Tibial nerve (tissue), 4 donors: ENCODE data around the gene ITGA8. TPM values are rescaled to one million over a fixed set of nuclear protein-coding genes. Genes with fewer than 3 reads are reported as not detected.

ENCODE experiments used
- DNase-seq, 2 donors: peaks; one replicate each; pipeline ENCODE4 v3.0.0-alpha.2; 2019; ENCODE audit warnings: low spot score in 2 of 2
- H3K27ac ChIP-seq, 4 donors: fragments of 200-600 bp; sonication (generic) in 3 of 4; one replicate each; pipeline ENCODE4 v1.5.1; 2017 to 2019; ENCODE audit warnings: mild to moderate bottlenecking in 1 of 4
- H3K27me3 ChIP-seq, 2 donors: fragments of 200-600 bp; sonication (generic) in 1 of 2; one replicate each; pipeline versions ENCODE4 v1.5.1 to v1.6.0; 2017 to 2019
- H3K36me3 ChIP-seq, 3 donors: fragments of 200-600 bp; sonication (generic); one replicate each; pipeline ENCODE4 v1.5.1; 2018 to 2019
- H3K4me1 ChIP-seq, 4 donors: fragments of 200-600 bp; sonication (generic) in 3 of 4; one replicate each; pipeline ENCODE4 v1.5.1; 2017 to 2019
- H3K4me3 ChIP-seq, 4 donors: fragments of 200-600 bp; sonication (generic) in 3 of 4; one replicate each; pipeline ENCODE4 v1.5.1; 2017 to 2019; ENCODE audit warnings: mild to moderate bottlenecking in 1 of 4, moderate library complexity in 1 of 4
- H3K9me3 ChIP-seq, 4 donors: fragments of 200-600 bp; sonication (generic) in 3 of 4; one replicate each; pipeline ENCODE4 v1.5.1; 2017 to 2019
- CTCF ChIP-seq, 5 experiments: fragments of 200-600 bp in 3 of 5; fragments of 450-650 bp in 2 of 5; sonication (generic) in 3 of 5; IDR thresholded peaks; one replicate each; pipeline ENCODE4 v1.5.1; 2016 to 2019; ENCODE audit warnings: antibody characterized with exemption in 5 of 5, mild to moderate bottlenecking in 3 of 5, moderate library complexity in 2 of 5
- EP300 ChIP-seq, 2 donors: sonication (generic); formaldehyde crosslinking; IDR thresholded peaks; one replicate each; pipeline ENCODE4 v1.6.1; 2017; ENCODE audit warnings: antibody characterized with exemption in 2 of 2, mild to moderate bottlenecking in 1 of 2
- POLR2A ChIP-seq, 2 donors: fragments of 450-650 bp; IDR thresholded peaks; one replicate each; pipeline ENCODE4 v1.6.1; 2017; ENCODE audit warnings: antibody characterized with exemption in 2 of 2, mild to moderate bottlenecking in 2 of 2, moderate library complexity in 2 of 2
- WGBS, 2 donors: methylation state at CpG; one replicate each; pipeline ENCODE4 v1.1.5; 2018; 5-methylcytosine and 5-hydroxymethylcytosine counted together
- total RNA-seq, 4 donors: library from RNA; depleted of rRNA; stranded (reverse); fragments of >200 nt; gene quantifications; one replicate each; pipeline ENCODE4 v1.1.0, GENCODE V29; 2016

The ITGA8 gene
- total RNA-seq, 4 donors from 2014 or later, result 1.5 to 8.7 (median 4.3) TPM

DNA sequence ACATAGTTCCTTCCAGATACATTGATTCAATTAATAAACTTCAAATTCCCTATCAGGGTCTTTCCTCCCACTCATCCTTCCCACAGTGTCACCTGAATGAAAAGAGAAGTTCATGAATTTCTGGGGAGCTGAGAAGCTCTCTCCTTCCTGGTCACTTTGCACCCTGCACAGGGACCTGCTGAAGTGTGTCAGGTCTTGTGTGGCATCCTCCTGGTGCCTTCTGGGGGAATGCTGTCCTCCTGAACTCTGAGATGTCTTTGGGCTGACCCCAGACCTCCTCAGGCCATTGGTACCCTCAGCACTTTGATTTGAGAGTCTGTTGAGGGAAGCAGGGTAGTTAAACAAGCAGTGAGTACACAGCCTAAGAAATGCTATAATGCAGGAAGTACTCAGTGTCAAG lies 39.5 kb upstream of the ITGA8 start:
- H3K4me3 ChIP-seq, result no peak overlapping the region
- no peaks in the 10 kb centered on the region for H3K36me3 ChIP-seq
- no peaks in the 10 kb centered on the region for H3K27me3 ChIP-seq
- no peak overlapping the region for H3K27ac ChIP-seq
- H3K4me1 ChIP-seq, result no peaks in the 10 kb centered on the region
- H3K9me3 ChIP-seq, result no peaks in the 10 kb centered on the region
- no peak for TF ChIP-seq CTCF (IDR thresholded peaks at IDR 0.05)
- no peak for TF ChIP-seq EP300 (IDR thresholded peaks at IDR 0.05)
- TF ChIP-seq POLR2A (IDR thresholded peaks at IDR 0.05), result no peak
- DNase-seq, result no peak

DNA sequence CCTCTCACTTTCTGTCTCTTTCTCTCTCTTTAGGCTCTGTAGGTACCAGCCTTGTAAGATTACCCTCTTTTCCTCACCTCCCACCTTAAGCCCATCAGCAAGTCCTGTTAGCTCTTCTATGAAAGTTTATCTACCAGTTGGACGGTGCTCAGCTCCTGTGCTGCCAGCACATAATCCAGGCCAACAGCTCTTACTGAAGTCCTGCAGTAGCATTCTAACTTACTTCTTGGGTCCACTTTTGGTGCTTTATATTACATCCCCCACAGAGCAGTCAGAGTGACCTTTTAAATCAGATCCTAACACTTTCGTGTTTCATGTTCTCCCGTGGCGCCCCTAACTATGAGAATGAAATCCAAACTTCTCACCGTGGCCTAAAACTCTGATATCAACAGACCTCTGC lies 38.9 kb upstream of the ITGA8 start:
- no peak for TF ChIP-seq EP300 (IDR thresholded peaks at IDR 0.05)
- no peak for TF ChIP-seq POLR2A (IDR thresholded peaks at IDR 0.05)
- TF ChIP-seq CTCF (IDR thresholded peaks at IDR 0.05), result no peak
- Histone ChIP-seq H3K36me3 (no peaks in the 10 kb centered on the region), H3K27me3 (no peaks in the 10 kb centered on the region), H3K27ac (no peak overlapping the region), H3K4me3 (no peak overlapping the region), H3K4me1 (no peaks in the 10 kb centered on the region), H3K9me3 (no peaks in the 10 kb centered on the region)
- DNase-seq, result no peak
- 82 to 89% methylated on average over 5 of the region's 5 CpGs for WGBS, 2 donors

- 19 to 21% methylated on average over 2 of the region's 2 CpGs for WGBS, 2 donors
- Histone ChIP-seq H3K4me3 (no peak overlapping the region), H3K27ac (no peak overlapping the region), H3K4me1 (no peaks in the 10 kb centered on the region), H3K36me3 (no peaks in the 10 kb centered on the region), H3K9me3 (no peaks in the 10 kb centered on the region), H3K27me3 (no peaks in the 10 kb centered on the region)
- TF ChIP-seq POLR2A (IDR thresholded peaks at IDR 0.05), result no peak
- no peak for TF ChIP-seq CTCF (IDR thresholded peaks at IDR 0.05)
- no peak for TF ChIP-seq EP300 (IDR thresholded peaks at IDR 0.05)
- DNase-seq, result no peak
Observed at GRCh38 chr10:15754937-15755336, 35.2 kb upstream of the ITGA8 start.

GRCh38 chr10:15751046-15751445 lies 31.3 kb upstream of the ITGA8 start:
- Histone ChIP-seq H3K36me3 (no peaks in the 10 kb centered on the region), H3K9me3 (no peaks in the 10 kb centered on the region), H3K27ac (no peak overlapping the region), H3K4me1 (no peaks in the 10 kb centered on the region), H3K4me3 (no peak overlapping the region), H3K27me3 (no peaks in the 10 kb centered on the region)
- no peak for TF ChIP-seq CTCF (IDR thresholded peaks at IDR 0.05)
- TF ChIP-seq EP300 (IDR thresholded peaks at IDR 0.05), result no peak
- TF ChIP-seq POLR2A (IDR thresholded peaks at IDR 0.05), result no peak
- DNase-seq, result no peak
- WGBS, 2 donors, result 78 to 81% methylated on average over 5 of the region's 5 CpGs

DNA sequence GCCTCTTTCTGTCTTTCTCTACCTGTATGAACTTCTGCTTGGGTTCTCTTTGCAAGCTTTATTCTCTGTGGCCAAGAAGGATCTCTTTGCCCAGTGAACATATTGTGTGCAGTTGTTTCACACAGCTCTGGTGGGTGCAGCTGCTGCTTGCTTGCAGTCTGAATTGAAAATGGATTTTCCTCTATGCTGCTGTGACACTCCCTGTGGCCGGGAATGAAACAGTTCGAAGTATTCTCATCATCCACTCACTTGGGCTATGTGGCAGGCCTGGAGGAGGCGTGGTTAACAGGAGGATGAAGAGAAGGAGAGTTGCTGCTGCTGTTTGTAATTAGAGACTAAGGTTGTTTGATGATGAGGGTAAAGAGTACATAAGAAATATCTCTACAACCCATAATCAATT lies 28.4 kb upstream of the ITGA8 start:
- Histone ChIP-seq H3K9me3 (no peaks in the 10 kb centered on the region), H3K4me1 (no peaks in the 10 kb centered on the region), H3K27ac (no peak overlapping the region), H3K4me3 (no peak overlapping the region), H3K36me3 (no peaks in the 10 kb centered on the region), H3K27me3 (no peaks in the 10 kb centered on the region)
- TF ChIP-seq POLR2A (IDR thresholded peaks at IDR 0.05), result no peak
- TF ChIP-seq CTCF (IDR thresholded peaks at IDR 0.05), result no peak
- TF ChIP-seq EP300 (IDR thresholded peaks at IDR 0.05), result no peak
- WGBS, 2 donors, result 43 to 59% methylated on average over 3 of the region's 3 CpGs
- DNase-seq, result no peak
